Left forelimb (tissue), 1 donor: ENCODE data around the gene GRID2.
"Not testable (repeated sequence)": the region's sequence is repeated elsewhere in the genome, so short reads cannot be mapped to it uniquely, and the experiment has no call there.

Experiments
- DNase-seq: peaks from one replicate; pipeline ENCODE4 v3.0.0-alpha.2; 2018; ENCODE audit warnings: low spot score

The GRID2 gene

GRCh38 chr4:92303621-92304027 lies at the start of gene GRID2:
GRID2 (plus strand) TSS chr4:92303966.
- DNase-seq = peak; percentile 71

GRCh38 chr4:92253986-92254671 lies 49.6 kb upstream of the GRID2 start:
- no peak for DNase-seq

- no peak for DNase-seq
These were observed 48.9 kb upstream of the GRID2 start for GRCh38 chr4:92254767-92255442.

GRCh38 chr4:92255920-92256244 lies 47.9 kb upstream of the GRID2 start:
- DNase-seq = no peak

GRCh38 chr4:92257931-92258857 lies 45.6 kb upstream of the GRID2 start:
- no peak for DNase-seq

- DNase-seq = no peak
These were observed 42.5 kb upstream of the GRID2 start for GRCh38 chr4:92261256-92261655.

- DNase-seq = no peak
These were observed 41.4 kb upstream of the GRID2 start for GRCh38 chr4:92262371-92262770.

GRCh38 chr4:92263010-92263409 lies 40.8 kb upstream of the GRID2 start:
- DNase-seq = no peak

- no peak for DNase-seq
These were observed 40.2 kb upstream of the GRID2 start for GRCh38 chr4:92263575-92263974.

GRCh38 chr4:92264163-92264562 lies 39.6 kb upstream of the GRID2 start:
- DNase-seq = no peak

- no peak for DNase-seq
These were observed 38.7 kb upstream of the GRID2 start for GRCh38 chr4:92265021-92265420.

GRCh38 chr4:92265798-92266197 lies 38.0 kb upstream of the GRID2 start:
- DNase-seq = no peak

- no peak for DNase-seq
These were observed 37.2 kb upstream of the GRID2 start for GRCh38 chr4:92266521-92266920.

GRCh38 chr4:92268642-92269041 lies 35.1 kb upstream of the GRID2 start:
- no peak for DNase-seq

- DNase-seq = no peak
These were observed 32.9 kb upstream of the GRID2 start for GRCh38 chr4:92270908-92271307.

- DNase-seq = not testable (repeated sequence)
These were observed 32.2 kb upstream of the GRID2 start for GRCh38 chr4:92271551-92271950.

- DNase-seq = not testable (repeated sequence)
These were observed 26.5 kb upstream of the GRID2 start for GRCh38 chr4:92277057-92277881.

GRCh38 chr4:92279296-92279695 lies 24.5 kb upstream of the GRID2 start:
- no peak for DNase-seq

- DNase-seq = no peak
These were observed 4.6 kb upstream of the GRID2 start for GRCh38 chr4:92299152-92299551.

GRCh38 chr4:92304121-92304520 lies 355 bp downstream of the GRID2 start:
- DNase-seq = no peak

- no peak for DNase-seq
These were observed 840 bp downstream of the GRID2 start for GRCh38 chr4:92304606-92305005.
